GM12878 (cell line): ENCODE data around the gene MMP15. TPM values are rescaled to one million over a fixed set of nuclear protein-coding genes. Genes with fewer than 3 reads are reported as not detected.

Experiments
- ATAC-seq: fragments of 200-7000 bp; cut with Tn5 transposase; 3 replicates; pipeline ENCODE4 v1.9.1; 2020; ENCODE audit warnings: mild to moderate bottlenecking, moderate library complexity
- BruUV-seq: library from RNA; stranded (reverse); fragments of 400-500 nt; replicated peaks from 2 replicates; lab custom pipeline; 2021; lab: Mats Ljungman, UMichigan
- CTCF ChIA-PET: fragments of 300-600 bp; sonication (Branson Sonifier 250); formaldehyde crosslinking; extraction: SDS; loops from one replicate; lab custom pipeline; 2021; ENCODE audit warnings: inconsistent platforms; lab: Yijun Ruan, JAX
- POLR2A ChIA-PET: fragments of 350-600 bp; formaldehyde crosslinking; extraction: SDS; loops from one replicate; lab custom pipeline; 2021; ENCODE audit warnings: inconsistent platforms; lab: Charles Lee
- RAD21 ChIA-PET: fragments of 300-600 bp; sonication (Branson Sonifier 250); formaldehyde crosslinking; loops from one replicate; lab custom pipeline; 2023; ENCODE audit warnings: antibody characterized with exemption; ENCODE audit not compliant: unreplicated experiment; lab: Charles Lee
- SMC1A ChIA-PET: fragments of 300-600 bp; sonication (Branson Sonifier 250); formaldehyde crosslinking; loops from one replicate; lab custom pipeline; 2023; ENCODE audit not compliant: unreplicated experiment, uncharacterized antibody; lab: Charles Lee
- DNase-seq: peaks from one replicate; pipeline ENCODE4 v3.0.0-alpha.2; 2011; ENCODE audit warnings: low read depth, low spot score
- FAIRE-seq: peaks from 3 replicates; lab custom pipeline; 2011; peaks lifted over from hg19 to GRCh38; lab: Jason Lieb, UNC
- H2AFZ ChIP-seq: 2 replicates; pipeline ENCODE4 v1.6.0; 2011; ENCODE audit warnings: low read depth, low read length, control low read depth; ENCODE audit not compliant: control insufficient read depth
- H3K27ac ChIP-seq: 2 replicates; pipeline ENCODE4 v1.5.1; 2011; ENCODE audit warnings: control low read depth; ENCODE audit not compliant: control insufficient read depth, insufficient read depth
- H3K27me3 ChIP-seq, 2 experiments: replicated peaks in 1 of 2; 2 replicates each; pipeline versions ENCODE4 v1.6.0 to v1.6.1; 2011; ENCODE audit warnings: low read length in 1 of 2; ENCODE audit not compliant: control insufficient read depth in 2 of 2, insufficient read depth in 2 of 2
- H3K36me3 ChIP-seq, 2 experiments: 2 replicates each; pipeline ENCODE4 v1.5.1; 2011; ENCODE audit warnings: low read length in 1 of 2; ENCODE audit not compliant: control insufficient read depth in 2 of 2, insufficient read depth in 2 of 2
- H3K4me1 ChIP-seq: 2 replicates; pipeline ENCODE4 v1.6.1; 2011; ENCODE audit warnings: mild to moderate bottlenecking, low read length, moderate library complexity, mixed read lengths; ENCODE audit not compliant: control insufficient read depth, insufficient read depth
- H3K4me2 ChIP-seq: 2 replicates; pipeline ENCODE4 v1.6.0; 2011; ENCODE audit warnings: control low read depth; ENCODE audit not compliant: control insufficient read depth, insufficient read depth
- H3K4me3 ChIP-seq: fragments of 200-600 bp; sonication (generic); 2 replicates; pipeline ENCODE4 v1.5.1; 2016
- H3K79me2 ChIP-seq: 2 replicates; pipeline ENCODE4 v1.6.0; 2011; ENCODE audit warnings: low read length; ENCODE audit not compliant: control insufficient read depth, insufficient read depth
- H3K9ac ChIP-seq: 2 replicates; pipeline ENCODE4 v1.8.0; 2011; ENCODE audit warnings: low read length, control low read depth, mixed read lengths; ENCODE audit not compliant: control insufficient read depth, insufficient read depth
- H3K9me3 ChIP-seq: replicated peaks from 3 replicates; pipeline ENCODE4 v1.5.1; 2011; ENCODE audit warnings: mild to moderate bottlenecking, low read length; ENCODE audit not compliant: control insufficient read depth, insufficient read depth
- H4K20me1 ChIP-seq: 2 replicates; pipeline ENCODE4 v1.6.0; 2011; ENCODE audit not compliant: control insufficient read depth, insufficient read depth
- EZH2 ChIP-seq: IDR thresholded peaks from 2 replicates; pipeline ENCODE4 v1.6.1; 2012; ENCODE audit warnings: low read depth, mild to moderate bottlenecking, control low read depth, inconsistent platforms, low read length, borderline replicate concordance; ENCODE audit not compliant: control insufficient read depth
- FOS ChIP-seq: IDR thresholded peaks from 3 replicates; pipeline ENCODE4 v1.6.1; 2011; ENCODE audit warnings: borderline replicate concordance; ENCODE audit not compliant: insufficient read length; ENCODE audit errors: extremely low read depth
- FOXK2 ChIP-seq: fragments of 450-650 bp; IDR thresholded peaks from 2 replicates; pipeline ENCODE4 v1.6.1; 2017; ENCODE audit warnings: mild to moderate bottlenecking, moderate library complexity
- IKZF2 ChIP-seq, 2 experiments: fragments of 450-650 bp; IDR thresholded peaks; 2 replicates each; pipeline ENCODE4 v1.6.1; 2017; ENCODE audit warnings: mild to moderate bottlenecking in 2 of 2, moderate library complexity in 2 of 2
- IRF4 ChIP-seq: IDR thresholded peaks from 2 replicates; pipeline ENCODE4 v1.6.1; 2011; ENCODE audit warnings: low read depth, low read length
- MXI1 ChIP-seq: fragments of 150-350 bp; IDR thresholded peaks from 2 replicates; pipeline ENCODE4 v1.6.1; 2011; ENCODE audit warnings: low read depth, mild to moderate bottlenecking, inconsistent platforms, low read length, improper control_type of control experiment
- PML ChIP-seq: IDR thresholded peaks from 2 replicates; pipeline ENCODE4 v1.6.1; 2012; ENCODE audit warnings: low read length, inconsistent platforms
- RCOR1 ChIP-seq: conservative IDR thresholded peaks from 2 replicates; pipeline ENCODE4 v1.6.1; 2012; ENCODE audit warnings: low read depth, low read length, improper control_type of control experiment
- RFX5 ChIP-seq: IDR thresholded peaks from 2 replicates; pipeline ENCODE4 v1.6.1; 2011; ENCODE audit warnings: low read depth, low read length, improper control_type of control experiment
- SMARCA5 ChIP-seq: fragments of 450-650 bp; IDR thresholded peaks from 2 replicates; pipeline ENCODE4 v1.6.1; 2017; ENCODE audit warnings: mild to moderate bottlenecking
- SP1 ChIP-seq: IDR thresholded peaks from one replicate; pipeline ENCODE4 v1.6.1; 2011; ENCODE audit warnings: low read depth, low read length
- SREBF2 ChIP-seq: IDR thresholded peaks from 2 replicates; pipeline ENCODE4 v1.6.1; 2012; ENCODE audit warnings: mild to moderate bottlenecking, low read length
- TCF7 ChIP-seq: IDR thresholded peaks from 2 replicates; pipeline ENCODE4 v1.6.1; 2014; ENCODE audit warnings: antibody characterized with exemption, borderline replicate concordance
- ZNF384 ChIP-seq: IDR thresholded peaks from 2 replicates; pipeline ENCODE4 v1.6.1; 2012; ENCODE audit warnings: low read depth, mild to moderate bottlenecking, low read length, improper control_type of control experiment, borderline replicate concordance
- ZZZ3 ChIP-seq: IDR thresholded peaks from 2 replicates; pipeline ENCODE4 v1.6.1; 2011; ENCODE audit warnings: low read depth; ENCODE audit not compliant: control insufficient read depth, insufficient read length
- WGBS: methylation state at CpG from one replicate; pipeline ENCODE4 v1.1.6; 2016; ENCODE audit warnings: low lambda C conversion rate; ENCODE audit not compliant: insufficient replicate concordance, insufficient coverage; ENCODE audit errors: missing lambda C conversion rate; 5-methylcytosine and 5-hydroxymethylcytosine counted together
- in situ Hi-C: fragments of 300-500 bp; cut with MboI; formaldehyde crosslinking; loops from 9 replicates; pipeline ENCODE4 v1.14.3; 2018; ENCODE audit warnings: mixed read lengths
- intact Hi-C: fragments of 100-400 bp; cut with micrococcal nuclease; formaldehyde crosslinking; loops from one replicate; pipeline ENCODE4 v1.14.2; 2022; ENCODE audit not compliant: unreplicated experiment
- polyA plus RNA-seq, 11 experiments: library from polyadenylated mRNA; depleted of rRNA in 4 of 11; unstranded in 6 of 11; stranded (reverse) in 5 of 11; fragments of >200 nt; fragmentation: Nextera tagmentation in 4 of 11; fragmentation: Illumina TruSeq in 1 of 11; extraction: Ambion mirVana in 4 of 11; extraction: Trizol in 1 of 11; gene quantifications; 1 replicate in 1 of 11; 2 replicates in 10 of 11; pipeline versions ENCODE4 v1.2.1 to v1.2.3, GENCODE V29; 2011 to 2016; ENCODE audit warnings: inconsistent platforms in 2 of 11, missing spikeins in 2 of 11, low read depth in 1 of 11
- total RNA-seq, 4 experiments: library from RNA; depleted of rRNA in 3 of 4; stranded (reverse); fragments of >200 nt in 3 of 4; fragmentation: Illumina TruSeq in 1 of 4; extraction: Trizol in 1 of 4; gene quantifications; 2 replicates each; pipeline versions ENCODE4 v1.2.1 to v1.2.3, GENCODE V29; 2013 to 2021
- TF ChIP-seq, protein P1 (sequence below): fragments of 150-350 bp; IDR thresholded peaks from 2 replicates; pipeline ENCODE4 v1.6.1; 2016; ENCODE audit warnings: low read depth, low read length
- TF ChIP-seq, protein P2 (sequence below): fragments of 450-650 bp; IDR thresholded peaks from 2 replicates; pipeline ENCODE4 v1.6.1; 2014; ENCODE audit warnings: mild to moderate bottlenecking
- TF ChIP-seq, protein P3 (sequence below): fragments of 450-650 bp; IDR thresholded peaks from 2 replicates; pipeline ENCODE4 v1.6.1; 2017; ENCODE audit warnings: antibody characterized with exemption, mild to moderate bottlenecking, moderate library complexity

The MMP15 gene
- total and polyA plus RNA-seq, 10 of the 15 experiments (the other 5 are each of a cell fraction or from before 2014, with no cell fraction given) = 0.08 to 0.56 (median 0.10) TPM; not detected in 7

DNA sequence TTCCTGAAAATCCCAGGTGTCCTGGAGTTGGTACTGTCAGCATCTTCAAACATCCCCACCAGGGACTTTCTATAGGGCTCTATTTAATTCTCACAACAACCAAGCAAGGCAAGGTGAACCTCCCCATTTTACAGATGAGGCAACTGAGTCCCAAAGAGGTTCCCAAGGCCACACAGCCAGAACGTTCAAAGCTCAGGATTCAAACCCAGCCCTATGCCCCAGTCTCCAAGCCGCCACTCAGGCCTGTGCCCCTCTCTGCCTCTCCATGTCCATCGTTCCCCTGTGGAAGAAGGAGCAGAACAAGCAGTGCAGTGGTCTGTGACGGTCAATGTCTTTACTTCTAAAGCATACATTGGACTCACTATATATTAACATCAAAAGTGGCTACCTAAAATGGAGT is 31.2 kb upstream of the MMP15 start:
- ChIA-PET RAD21 (no interaction called here), SMC1A (no interaction called here), CTCF (interaction anchor here (0.6 kb wide), 1 partner anchor 112 kb away, joined by 3 read pairs; no protein-coding TSS in a partner anchor), POLR2A (no interaction called here)
- Histone ChIP-seq H4K20me1 (no peaks in the 10 kb centered on the region), H3K27me3 (no peaks in the 10 kb centered on the region), H2AFZ (no peak overlapping the region), H3K4me2 (no peak overlapping the region), H3K9me3 (no peaks in the 10 kb centered on the region), H3K4me1 (peaks cover 5% of the 10 kb centered on the region), H3K79me2 (no peaks in the 10 kb centered on the region), H3K36me3 (no peaks in the 10 kb centered on the region; a peak in 1 of 4 replicates), H3K27ac (no peak overlapping the region), H3K4me3 (no peak overlapping the region), H3K9ac (no peak overlapping the region)
- TF ChIP-seq ZNF384 = no peak
- no peak for TF ChIP-seq ZZZ3
- TF ChIP-seq IKZF2 (IDR thresholded peaks at IDR 0.05) = no peak
- no peak for TF ChIP-seq EZH2
- TF ChIP-seq SP1 = no peak
- no peak for TF ChIP-seq TCF7
- no peak for TF ChIP-seq RFX5
- TF ChIP-seq, protein P1, sequence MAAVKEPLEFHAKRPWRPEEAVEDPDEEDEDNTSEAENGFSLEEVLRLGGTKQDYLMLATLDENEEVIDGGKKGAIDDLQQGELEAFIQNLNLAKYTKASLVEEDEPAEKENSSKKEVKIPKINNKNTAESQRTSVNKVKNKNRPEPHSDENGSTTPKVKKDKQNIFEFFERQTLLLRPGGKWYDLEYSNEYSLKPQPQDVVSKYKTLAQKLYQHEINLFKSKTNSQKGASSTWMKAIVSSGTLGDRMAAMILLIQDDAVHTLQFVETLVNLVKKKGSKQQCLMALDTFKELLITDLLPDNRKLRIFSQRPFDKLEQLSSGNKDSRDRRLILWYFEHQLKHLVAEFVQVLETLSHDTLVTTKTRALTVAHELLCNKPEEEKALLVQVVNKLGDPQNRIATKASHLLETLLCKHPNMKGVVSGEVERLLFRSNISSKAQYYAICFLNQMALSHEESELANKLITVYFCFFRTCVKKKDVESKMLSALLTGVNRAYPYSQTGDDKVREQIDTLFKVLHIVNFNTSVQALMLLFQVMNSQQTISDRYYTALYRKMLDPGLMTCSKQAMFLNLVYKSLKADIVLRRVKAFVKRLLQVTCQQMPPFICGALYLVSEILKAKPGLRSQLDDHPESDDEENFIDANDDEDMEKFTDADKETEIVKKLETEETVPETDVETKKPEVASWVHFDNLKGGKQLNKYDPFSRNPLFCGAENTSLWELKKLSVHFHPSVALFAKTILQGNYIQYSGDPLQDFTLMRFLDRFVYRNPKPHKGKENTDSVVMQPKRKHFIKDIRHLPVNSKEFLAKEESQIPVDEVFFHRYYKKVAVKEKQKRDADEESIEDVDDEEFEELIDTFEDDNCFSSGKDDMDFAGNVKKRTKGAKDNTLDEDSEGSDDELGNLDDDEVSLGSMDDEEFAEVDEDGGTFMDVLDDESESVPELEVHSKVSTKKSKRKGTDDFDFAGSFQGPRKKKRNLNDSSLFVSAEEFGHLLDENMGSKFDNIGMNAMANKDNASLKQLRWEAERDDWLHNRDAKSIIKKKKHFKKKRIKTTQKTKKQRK = no peak
- no peak for TF ChIP-seq FOXK2
- TF ChIP-seq MXI1 = no peak
- no peak for TF ChIP-seq PML
- TF ChIP-seq, protein P2, sequence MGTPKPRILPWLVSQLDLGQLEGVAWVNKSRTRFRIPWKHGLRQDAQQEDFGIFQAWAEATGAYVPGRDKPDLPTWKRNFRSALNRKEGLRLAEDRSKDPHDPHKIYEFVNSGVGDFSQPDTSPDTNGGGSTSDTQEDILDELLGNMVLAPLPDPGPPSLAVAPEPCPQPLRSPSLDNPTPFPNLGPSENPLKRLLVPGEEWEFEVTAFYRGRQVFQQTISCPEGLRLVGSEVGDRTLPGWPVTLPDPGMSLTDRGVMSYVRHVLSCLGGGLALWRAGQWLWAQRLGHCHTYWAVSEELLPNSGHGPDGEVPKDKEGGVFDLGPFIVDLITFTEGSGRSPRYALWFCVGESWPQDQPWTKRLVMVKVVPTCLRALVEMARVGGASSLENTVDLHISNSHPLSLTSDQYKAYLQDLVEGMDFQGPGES = no peak
- TF ChIP-seq, protein P3, sequence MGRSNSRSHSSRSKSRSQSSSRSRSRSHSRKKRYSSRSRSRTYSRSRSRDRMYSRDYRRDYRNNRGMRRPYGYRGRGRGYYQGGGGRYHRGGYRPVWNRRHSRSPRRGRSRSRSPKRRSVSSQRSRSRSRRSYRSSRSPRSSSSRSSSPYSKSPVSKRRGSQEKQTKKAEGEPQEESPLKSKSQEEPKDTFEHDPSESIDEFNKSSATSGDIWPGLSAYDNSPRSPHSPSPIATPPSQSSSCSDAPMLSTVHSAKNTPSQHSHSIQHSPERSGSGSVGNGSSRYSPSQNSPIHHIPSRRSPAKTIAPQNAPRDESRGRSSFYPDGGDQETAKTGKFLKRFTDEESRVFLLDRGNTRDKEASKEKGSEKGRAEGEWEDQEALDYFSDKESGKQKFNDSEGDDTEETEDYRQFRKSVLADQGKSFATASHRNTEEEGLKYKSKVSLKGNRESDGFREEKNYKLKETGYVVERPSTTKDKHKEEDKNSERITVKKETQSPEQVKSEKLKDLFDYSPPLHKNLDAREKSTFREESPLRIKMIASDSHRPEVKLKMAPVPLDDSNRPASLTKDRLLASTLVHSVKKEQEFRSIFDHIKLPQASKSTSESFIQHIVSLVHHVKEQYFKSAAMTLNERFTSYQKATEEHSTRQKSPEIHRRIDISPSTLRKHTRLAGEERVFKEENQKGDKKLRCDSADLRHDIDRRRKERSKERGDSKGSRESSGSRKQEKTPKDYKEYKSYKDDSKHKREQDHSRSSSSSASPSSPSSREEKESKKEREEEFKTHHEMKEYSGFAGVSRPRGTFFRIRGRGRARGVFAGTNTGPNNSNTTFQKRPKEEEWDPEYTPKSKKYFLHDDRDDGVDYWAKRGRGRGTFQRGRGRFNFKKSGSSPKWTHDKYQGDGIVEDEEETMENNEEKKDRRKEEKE = no peak
- no peak for TF ChIP-seq SMARCA5
- TF ChIP-seq FOS = no peak
- TF ChIP-seq IRF4 = no peak
- no peak for TF ChIP-seq SREBF2
- no peak for TF ChIP-seq RCOR1
- FAIRE-seq = no peak
- in situ Hi-C loops (no loop called here), intact Hi-C loops (no loop called here)
- no TSS peak for BruUV-seq
- DNase-seq = no peak
- WGBS = 97% methylated on average over 4 of the region's 4 CpGs
- no peak for ATAC-seq
